ENCODE results near the gene COL4A1.

Gene COL4A1

DNA sequence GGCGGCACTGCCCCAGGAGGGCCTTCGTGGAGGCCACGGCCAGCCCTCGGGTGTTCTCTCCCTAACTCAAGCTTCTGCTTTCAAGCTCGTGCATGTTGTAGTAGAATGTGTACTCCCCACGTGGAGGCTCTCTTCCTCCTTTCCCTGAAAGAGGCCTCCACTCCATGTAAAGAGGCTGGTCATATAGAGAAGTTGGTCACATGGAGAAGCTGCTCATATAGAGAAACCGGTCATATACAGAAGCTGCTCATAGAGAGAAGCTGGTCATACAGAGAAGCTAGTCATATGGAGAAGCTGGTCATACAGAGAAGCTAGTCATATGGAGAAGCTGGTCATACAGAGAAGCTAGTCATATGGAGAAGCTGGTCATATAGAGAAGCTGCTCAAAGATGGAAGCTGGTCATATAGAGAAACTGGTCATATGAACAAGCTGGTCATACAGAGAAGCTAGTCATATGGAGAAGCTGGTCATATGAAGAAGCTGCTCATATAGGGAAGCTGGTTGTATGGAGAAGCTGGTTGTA is 152.5 kb downstream of the COL4A1 start:
- DNase-seq = no peak

DNA sequence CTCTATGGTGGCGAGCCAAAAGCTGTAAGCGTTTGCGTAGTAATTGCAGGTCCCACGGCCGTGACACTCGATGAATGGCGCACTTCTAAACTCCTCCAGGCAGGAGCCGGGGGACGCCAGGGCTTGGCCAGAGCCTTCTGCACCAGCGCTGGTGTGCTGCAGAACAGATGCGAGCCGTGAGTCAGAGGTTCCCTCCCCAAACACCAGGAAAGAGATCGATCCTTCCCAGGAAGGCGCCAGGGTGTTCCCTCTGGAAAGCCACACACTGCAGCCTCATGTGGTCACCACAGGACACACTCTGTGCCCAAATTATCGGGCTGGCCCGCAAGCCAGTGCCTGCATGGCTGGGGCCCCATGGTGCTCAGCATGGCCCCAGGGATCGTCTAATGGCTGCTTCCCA is 154.6 kb downstream of the COL4A1 start:
- no peak for DNase-seq

DNA sequence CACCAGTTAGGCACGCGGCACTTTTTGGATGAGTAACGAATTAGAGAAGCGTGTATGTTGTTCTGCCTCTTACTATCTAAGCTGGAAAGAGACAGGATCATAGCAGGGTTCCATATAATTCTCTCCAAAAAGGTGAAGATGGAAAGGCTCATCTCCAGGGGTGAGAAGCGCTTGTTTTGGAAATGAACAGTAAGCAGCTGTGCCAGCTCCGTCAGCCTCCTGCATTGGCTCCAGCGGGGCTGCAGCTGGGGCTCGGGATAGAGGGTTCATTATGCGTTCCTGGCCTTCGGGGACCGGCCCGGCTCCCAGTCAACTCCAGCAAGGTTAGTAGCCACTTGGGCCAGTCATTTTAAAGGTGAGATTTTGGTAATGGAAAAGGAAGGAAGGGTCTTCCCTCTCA is 155.5 kb downstream of the COL4A1 start:
- no peak for DNase-seq

DNA sequence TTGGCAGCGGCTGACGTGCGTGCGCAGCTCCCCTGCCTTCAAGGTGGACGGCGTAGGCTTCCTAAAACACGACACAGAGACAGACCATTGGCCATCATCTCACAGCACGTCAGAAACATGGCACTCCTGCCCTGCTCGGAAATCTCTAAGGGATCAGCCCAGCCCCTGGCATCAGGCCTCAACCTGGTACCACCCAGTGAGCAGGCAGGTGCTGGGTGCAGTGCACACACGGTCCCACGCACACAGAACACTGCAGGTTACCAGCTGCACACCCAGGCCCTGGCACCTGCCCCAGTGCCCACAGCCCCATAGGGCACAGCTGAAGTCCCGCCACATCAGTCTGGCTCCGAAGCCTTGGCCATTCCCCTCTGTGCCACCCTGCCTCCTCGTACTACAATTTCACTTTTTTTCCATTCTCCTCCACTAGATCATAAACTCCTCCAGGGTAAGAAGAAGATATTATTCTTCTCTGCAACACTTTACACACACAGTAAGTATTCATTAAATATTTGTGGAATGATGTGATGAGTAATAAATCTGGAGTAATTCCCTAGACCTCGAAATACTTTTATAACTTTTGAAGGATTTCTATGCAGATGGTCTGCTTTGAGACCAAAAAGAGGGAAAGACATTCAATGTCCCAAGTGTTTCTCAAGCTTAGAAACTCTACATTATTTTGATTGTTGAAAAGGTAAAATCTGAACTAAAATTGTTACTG is 156.4 kb downstream of the COL4A1 start:
- no peak for DNase-seq

DNA sequence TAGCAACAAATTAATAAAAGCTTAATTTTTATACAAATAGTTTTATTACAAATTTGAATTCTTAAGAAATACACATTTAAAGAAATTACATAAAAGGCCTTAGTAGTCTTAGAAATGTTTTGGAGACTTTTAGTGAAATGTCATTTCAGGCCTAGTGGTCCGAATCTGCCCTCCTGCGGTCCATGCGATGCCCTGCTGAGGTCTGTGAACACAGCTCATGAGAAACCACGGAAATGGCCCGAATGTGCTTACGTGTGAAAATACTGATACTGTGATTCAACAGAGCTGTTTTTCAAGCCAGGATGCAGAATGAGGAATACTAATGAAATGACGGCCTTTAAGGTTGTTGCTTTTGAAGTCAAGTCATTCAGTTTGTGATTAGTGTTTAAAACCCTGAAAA is 157.9 kb downstream of the COL4A1 start:
- DNase-seq = no peak

DNA sequence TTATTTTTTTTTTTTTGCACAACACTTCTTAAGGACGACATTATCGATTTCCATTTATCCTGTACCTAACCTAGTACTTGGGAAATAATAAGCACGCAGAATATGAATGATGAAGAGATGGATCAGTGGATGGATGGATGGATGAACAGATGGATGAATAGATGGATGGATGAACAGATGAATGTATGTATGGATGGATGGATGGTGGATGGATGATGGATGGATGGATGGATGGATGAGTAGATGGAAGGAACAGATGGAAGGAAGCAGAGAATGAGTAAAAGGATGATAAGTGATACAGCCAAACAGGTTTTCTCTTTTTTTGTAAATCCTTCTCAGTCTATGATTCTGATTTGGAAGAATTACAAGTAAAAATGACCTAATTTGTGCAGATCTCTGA is 166.9 kb downstream of the COL4A1 start:
- DNase-seq = no peak

DNA sequence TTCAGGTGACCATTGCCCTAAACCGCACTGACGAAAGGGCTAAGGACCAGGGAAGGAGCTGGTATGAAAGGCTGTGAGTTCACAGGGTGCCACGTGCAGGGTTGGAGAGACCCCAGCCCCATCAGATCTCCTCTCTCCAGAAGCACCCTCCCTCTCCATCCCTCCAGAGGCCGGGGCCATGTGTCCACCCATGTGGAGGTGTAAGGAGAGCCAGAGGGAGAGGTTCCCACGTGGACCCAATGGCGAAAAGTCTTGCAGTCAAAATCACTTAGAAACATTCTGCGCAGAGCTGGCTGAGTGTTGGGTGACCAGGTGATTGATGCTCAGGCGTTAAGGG is 168.3 kb downstream of the COL4A1 start:
- no peak for DNase-seq

DNA sequence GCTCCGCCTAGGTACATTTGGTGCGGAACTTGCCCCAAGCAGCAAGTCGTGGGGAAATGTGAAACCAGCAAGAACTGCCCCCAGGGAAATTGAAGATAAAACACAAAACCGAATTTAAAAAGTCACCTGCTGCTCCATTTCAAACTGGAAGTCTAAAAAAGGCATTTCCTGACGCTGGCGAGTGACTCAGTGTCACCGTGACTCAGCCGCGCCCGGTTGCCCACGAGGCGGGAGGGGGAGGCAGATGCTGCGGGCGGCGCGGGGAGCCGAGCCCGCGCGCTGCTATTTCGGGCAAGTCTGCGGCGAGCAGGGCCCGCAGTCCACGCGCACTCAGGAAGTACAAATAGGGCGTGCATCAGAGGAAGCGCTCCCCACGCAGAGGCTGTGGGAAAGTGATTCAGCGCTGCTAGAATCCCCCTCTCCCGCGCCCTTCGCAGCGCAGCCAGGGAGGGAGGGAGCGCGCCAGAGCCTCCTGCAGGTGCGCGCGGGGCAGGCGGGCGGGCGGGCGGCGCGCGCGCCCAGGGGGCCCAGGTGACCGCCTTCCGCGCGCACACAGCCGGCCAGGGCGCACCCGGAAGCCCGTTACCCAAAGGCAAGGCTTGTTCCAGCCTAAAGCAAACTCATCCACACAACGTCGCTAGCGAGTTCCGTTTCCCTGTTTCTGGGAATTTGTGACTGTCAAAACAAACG is 168.8 kb downstream of the COL4A1 start:
- DNase-seq = peak; percentile 61

DNA sequence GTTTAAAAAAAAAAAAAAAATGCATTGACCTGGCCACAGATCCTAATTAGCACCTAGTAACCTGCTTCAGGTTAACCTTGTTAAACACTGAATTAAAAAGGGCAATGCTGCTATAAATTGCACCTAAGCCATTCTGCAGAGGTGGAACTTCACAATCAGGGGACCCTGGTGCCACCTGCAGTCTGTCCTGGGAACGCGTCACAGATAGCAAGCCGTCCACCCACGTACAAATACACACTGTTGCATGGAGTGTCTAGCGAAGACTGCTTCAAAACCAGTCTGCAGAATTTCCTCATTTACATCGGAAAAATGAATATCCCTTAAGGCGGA is 169.3 kb downstream of the COL4A1 start:
- DNase-seq = peak; percentile 61

DNA sequence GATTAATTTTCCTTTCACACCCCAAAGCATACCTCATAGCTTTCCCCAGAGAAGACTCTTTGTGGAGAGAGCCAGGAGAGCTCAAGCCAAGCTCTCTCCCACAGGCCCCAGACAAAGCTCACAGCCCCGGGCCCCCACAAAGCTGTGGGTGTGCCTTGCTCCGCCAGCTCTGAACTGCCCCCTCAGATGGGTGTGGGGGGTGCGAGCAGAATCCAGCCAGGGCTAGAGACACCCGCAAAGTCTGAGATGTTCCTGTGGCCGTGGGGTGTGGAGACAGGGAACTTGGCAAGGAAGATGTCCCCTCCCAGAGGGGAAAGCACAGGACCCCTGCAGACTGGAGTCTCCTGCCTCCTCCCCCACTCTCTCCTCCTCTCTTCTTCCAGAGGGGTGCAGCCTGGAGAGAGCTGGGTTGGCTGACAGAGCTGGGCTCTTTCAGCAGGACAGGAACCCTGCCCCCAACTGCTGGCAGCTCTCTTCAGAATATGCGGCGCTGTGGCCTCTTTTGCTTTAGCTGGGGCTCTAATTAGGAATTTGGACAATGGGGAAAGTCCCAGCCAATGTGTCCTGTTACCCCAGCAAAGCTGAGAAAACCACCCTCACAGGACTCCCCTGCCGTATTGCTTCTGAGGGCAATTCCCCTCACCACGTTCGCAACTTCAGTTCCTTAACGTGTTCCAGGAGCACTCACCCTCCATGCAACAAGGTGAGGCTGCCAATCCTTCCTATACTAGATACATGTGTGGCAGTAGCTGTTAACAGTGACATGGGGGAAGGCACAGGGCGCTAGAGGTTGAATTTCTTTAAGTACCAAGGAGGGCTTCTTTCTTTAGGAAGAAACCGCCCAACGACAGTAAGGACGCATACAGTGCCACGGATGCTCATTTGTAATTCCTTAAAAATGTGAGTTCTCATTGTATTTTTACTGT is 170.0 kb downstream of the COL4A1 start:
- no peak for DNase-seq

DNA sequence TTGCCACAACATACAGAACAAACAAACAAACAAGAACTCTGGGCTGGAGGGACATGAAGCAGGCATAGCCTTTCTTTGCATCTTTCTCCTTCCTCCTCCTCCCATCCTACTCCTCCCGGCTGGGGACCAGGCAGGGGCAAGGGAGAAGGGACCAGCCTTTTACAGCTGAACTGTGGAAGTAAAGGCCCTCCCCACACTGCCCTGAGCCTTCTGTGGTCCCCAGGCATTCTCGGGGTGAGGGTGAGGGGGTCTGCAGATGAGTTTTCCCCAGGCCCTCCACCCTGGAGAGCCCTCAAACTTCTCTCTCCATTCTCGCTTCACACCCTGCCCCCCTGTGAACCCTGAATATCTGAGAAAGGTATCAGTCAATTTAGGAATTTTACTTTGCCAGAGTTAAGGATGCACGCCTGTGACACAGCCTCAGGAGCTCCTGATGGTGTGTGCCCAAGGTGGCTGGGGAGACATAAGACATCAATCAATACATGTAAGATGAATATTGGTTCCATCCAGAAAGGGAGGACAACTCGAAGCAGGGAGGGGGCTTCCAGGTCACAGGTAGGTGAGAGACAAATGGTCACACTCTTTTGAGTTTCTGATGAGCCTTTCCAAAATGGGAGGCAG is 170.9 kb downstream of the COL4A1 start:
- DNase-seq = no peak

DNA sequence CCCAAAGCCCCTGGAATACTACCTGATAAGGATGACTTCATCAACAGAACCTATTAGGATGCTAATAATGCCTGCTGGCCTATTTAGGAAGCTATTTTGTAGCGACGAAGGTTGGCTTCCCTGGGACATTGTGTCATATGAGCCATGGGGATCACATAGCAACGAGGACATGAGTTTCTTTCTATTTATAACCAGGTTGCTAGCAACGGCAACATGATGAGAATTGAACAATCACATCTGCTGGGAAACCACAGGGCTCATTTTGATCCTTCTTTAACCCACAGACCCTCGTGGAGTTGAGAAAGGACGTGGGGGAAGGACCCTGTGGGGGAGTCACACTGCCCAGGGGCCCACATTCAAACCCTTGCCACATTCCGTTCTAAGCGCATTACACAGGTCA is 172.2 kb downstream of the COL4A1 start:
- no peak for DNase-seq

DNA sequence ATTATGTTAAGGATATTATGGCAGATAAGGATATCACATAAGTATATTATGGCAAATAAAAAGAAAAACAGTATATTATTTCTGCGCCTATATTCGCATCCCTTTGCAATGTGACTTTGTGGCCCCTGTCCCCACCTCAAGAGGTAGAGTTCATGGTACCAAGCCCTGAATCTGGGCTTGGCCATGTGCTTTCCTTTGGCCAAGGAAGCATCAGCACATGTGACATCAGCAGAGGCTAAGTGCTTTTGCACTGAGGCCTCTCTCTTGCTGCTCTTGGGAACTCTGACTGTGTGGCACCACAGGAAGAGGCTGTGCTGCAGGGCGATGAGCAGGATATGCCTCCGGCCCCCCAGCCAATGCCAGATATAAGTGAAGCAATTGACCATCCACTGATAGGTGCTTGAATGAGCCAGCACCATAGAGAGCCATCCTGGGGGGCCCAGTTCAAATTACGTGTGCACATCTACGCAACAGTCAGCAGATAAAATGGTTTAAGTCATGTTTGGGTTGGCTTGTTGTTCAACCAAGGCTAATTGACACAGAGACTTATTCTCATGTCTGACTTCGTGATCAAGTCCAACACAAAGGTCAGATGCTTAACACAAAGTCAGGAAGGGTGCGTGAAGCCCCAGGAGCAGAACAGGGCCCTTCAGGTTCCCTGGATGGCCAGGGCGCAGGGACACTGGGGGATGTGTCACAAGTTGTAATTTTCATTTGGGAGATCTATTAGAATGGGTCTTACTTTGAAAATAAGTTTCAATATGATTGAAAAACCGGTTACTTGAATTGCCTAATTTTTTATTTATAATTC is 173.3 kb downstream of the COL4A1 start:
- DNase-seq = no peak

DNA sequence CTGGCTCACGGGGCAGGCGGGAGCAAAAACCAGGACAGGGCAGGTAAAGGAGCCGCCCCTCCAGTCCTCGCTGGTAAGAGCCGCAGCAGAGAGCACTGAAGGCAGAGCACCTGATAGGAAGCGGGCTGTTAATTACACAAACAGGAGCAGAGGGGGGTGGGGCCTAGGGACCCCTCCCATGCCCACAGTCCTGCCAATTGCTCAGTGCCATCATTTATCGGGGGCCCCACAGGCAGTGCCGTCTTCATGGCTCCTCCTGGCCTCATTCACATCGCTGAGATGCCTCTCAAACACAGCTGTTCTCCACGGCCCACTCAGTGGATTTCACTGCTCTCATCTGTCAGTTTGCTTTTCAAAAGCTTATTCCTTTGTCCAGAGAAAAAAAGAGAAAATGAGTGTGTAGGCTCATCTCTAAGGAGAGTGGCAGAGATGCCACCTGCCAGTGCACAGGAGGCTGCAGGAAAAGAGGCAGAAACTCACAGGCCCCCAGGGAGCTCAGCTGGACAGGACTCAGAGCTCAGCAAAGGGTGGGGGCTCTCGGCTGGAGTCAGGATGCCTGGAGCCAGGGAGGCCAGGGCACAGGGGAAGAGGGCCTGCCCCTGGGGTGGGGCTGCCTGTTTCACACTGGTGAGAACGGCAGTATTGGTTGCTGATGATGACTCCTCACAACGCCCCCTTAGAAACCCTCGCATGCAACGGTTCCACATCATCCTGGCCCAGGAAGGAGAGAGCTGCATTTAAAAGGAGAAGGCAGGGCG is 174.6 kb downstream of the COL4A1 start:
- no peak for DNase-seq

DNA sequence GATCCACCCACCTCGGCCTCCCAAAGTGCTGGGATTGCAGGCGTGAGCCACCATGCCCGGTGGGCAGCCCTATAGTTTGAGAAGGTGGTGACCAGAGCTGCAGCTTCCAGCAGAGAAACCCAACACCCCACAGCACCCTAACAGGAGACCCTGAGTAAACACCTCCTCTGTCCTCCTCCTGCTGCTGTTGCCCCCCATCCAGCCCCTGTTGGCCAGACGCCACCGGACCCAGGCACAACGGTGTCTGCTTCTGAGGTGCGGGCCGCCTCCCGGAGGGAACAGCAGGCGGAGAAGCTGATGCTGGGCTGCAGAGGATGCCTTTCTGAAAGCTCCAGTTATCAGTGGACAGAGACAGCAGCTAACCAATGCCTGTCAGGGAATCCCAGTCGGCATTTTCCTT is 175.5 kb downstream of the COL4A1 start:
- no peak for DNase-seq

DNA sequence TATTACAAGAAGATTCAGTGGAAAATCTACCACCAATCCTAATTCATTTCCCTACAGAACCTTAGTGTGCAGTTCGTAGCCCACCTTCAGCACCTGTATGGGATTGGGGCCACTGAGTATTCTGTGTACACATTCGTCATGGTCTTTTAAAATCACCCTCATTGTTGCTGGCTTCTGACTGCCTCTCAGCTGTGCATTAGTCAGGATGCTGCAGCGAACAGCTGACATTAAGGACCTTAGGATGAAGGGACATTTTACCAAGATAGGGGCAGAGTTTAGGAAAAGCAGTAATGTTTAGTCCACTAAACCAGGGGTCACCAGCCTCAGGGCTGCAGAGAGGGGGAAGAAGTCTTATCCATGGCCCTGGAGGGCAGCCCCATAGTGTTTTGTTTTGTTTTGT is 176.5 kb downstream of the COL4A1 start:
- DNase-seq = no peak

DNA sequence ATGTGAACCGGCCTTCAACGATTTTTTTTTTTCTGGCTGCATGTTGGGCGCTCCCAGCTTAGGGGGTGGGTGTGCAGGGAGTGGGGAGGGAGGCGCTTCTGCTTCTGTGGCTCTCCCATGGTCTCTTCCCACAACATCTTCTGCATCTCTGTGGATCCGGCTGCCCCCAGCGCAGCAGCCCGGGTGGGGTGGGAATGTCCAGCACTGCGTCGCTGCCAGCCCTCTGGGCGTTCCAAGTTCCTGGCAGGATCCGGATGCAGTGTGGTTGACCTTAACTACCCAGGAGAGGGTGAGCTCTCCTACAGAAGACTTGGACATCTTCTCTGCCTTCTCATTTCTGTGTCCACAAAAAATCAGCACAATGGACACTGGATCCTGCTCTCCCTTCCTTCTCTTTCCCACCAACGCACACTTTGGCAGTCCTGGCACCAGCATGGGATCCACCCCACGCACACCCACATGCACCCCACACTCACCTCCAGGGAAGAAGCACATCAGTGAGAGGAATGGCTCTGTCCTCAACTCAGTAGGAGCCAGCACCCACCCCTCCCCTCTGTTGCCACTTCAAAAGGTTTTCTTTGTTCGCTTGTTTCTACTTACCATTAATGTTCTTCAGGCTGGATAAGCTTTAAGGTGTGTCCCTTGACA is 177.3 kb downstream of the COL4A1 start:
- DNase-seq = no peak

DNA sequence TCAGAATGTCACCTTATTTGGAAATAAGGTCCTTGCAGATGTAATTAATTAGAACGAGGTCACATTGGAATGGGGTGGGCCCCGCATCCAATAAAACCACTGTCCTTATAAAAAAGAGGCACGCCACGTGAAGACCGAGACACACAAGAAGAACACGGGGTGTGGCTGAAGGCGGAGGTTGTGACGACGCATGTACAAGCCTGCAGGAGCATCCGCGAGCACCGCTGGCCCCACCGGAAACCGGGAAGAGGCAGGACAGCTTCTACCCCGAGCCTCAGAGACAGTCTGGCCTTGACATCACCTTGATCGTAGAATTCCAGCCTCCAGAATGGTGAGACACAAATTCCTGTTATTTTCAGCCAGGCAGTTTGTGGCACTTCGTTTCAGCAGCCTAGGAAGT is 177.9 kb downstream of the COL4A1 start:
- no peak for DNase-seq

DNA sequence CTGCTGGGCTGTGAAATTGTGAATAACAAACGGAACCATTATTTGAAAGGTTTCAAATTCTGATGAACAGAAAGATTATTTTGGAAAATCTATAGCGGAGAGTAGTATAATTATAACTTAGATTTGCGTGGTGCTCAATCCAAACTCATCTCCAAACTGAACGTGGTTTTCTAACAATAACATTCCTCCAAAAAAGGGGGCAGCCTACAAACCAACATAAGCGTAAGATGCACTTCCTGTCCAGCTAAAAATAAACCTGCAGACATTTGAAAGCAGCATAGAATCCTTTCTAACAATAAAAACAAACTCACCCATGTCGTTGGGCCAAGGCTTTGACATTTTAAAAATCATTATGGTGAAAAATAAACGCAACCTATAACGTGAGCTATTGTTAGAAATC is 178.4 kb downstream of the COL4A1 start:
- no peak for DNase-seq

DNA sequence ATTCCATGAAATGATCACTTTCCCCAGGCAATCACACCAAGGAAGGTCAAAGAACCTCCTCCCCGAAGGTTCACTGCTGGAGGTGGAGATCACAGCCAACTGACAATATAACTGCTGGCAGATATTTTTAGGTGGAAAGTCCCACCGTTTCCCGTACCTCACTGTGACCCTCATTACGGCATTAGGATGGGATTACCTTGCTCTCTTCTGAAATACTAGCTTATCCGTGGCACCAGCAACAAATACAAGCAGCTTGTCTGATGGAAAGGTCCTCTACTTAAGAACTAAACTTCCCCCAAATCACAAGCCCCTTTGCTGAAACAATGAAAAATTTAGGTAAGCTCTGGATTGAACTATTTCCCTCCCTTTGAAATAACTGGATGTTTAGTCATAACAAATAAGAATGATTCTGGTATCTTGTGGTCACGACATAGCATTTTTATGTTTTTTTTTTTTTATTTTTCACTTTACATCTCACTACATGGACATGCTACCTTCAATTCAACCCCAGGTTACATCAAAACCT is 178.9 kb downstream of the COL4A1 start:
- DNase-seq = no peak

All from KG1 (cell line).